Left forelimb (tissue), 1 donor: Measurements from ENCODE around the gene CHKA.

Experiments
- DNase-seq: peaks from one replicate; pipeline ENCODE4 v3.0.0-alpha.2; 2018; ENCODE audit warnings: low spot score

The CHKA gene

DNA sequence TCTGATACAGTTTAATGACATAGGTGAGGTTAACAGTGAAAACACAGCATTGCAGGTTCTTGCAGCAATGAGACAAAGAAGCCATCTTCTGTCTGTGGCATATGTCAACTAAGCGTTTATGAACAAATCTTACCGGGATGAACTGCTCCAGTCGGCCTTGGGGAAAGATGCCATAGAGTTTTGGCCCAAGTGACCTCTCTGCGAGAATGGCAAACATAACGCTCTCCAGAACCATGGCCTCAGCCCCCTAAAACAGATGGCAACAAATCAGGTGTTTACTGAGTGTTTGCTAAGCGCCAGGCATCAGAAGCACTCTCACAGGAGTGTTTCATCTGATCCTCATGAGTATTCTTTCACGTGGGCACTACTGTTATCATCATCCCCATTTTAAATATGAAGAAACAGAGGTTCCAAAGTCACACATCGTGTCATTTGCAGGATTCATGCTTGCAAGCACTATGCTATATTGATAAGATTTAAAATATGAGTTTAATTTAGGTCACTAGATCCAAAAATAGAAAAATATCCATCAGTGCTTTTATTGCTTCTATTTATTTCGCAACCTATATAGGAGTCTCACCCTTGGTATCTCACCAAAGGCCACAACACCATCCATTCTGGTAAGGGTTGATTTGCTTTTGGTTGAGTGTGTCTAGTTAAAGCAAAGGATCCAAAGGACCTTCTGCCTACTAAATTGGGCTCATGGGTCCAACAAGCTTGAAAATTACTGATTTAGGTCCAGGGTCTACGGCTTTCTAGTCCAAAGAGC lies 46.4 kb downstream of the CHKA start:
- peak; percentile 28 for DNase-seq

DNA sequence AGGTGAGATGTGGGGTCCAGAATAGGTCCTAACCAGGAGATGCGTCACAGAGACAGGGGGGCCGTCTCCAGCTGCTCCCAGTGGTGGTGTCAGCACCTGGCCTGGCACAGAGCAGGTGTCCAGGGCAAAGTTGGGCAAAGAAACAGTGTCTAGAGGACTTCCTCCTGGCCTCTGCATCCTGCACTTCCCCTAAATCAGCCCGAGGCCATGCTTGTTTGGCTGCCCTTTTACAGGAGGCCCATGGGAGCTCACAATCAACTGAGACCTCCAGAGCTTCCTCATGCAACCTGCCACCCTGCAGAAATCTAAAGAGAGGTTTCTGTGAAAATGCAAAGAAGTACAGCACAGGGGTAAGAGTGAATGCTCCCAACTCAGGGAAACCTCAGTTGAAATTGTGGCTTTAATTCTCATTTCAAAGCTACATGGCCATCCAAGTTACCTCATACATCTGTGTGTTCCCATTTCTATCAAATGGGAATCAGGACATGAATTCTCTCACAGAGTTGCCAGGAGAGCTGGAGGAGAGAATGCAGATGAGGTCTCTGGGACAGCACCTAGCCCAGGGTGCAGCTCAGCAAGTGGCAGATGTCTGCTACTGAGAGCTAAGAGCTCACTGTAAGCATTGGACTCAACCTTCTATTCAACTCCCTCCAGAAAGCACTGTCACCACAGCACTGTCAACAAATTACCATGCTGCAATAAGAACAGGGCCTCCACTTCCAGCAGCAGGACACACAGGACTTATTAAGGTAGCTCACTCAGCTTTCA lies 49.7 kb downstream of the CHKA start:
- DNase-seq = peak; percentile 42

DNA sequence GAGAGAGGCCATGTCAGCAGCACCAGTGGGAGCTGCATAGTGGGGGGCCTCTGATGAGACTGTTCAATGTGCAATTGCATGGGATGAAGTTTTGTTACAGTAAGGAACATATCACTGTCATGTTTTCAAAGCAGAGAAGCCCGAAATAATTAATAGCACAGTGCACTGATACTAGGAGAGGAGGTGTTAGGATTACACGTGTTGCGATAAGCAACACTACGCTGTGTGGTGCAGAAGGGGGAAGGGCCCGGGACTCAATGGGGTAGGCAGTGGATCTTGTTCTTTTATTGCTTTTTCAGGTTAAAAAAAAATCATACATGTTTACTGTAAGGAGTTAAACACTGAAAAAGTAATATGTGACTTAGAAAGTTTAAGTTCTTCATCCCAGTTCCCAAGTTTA lies 53.2 kb downstream of the CHKA start:
- DNase-seq = peak; percentile 3

DNA sequence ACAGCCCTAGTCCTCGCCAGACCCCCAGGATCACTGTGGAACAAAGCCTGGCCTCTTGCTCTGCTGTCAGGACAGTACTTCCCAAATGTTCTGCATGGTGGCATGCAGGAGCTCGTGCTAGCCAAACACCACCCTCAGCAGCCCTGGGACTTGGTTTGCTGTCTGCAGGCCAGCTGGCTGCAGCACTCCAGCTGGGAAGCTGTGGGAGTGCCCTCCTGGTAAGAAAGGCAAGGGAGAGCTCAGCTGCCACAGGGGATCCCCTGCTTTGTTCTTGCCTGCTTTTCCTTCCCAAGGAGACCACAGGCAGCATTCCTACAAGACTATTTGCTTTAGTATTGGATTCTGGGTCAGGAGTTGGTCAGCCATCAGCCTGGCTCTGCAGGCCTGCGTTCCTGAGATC lies 54.4 kb downstream of the CHKA start:
- peak; percentile 28 for DNase-seq

DNA sequence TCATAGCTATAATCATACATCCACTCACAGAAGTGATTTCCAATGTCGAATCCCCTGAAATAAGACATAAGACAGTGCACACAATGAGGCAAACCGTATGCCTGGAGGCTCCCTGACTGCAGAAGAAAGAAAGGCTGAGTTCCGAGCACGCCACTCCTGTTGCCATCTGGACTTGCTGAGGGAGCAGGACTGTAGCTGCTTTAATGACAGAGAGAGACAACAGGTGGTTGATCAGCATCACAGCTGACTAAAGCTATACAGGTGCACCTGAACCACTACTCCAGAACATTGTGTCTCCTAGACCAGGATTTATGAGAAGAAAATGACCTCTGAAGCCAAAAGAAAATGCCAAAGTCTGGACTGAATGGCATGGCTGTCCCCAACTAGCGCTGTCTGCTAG lies 55.3 kb downstream of the CHKA start:
- DNase-seq = no peak

DNA sequence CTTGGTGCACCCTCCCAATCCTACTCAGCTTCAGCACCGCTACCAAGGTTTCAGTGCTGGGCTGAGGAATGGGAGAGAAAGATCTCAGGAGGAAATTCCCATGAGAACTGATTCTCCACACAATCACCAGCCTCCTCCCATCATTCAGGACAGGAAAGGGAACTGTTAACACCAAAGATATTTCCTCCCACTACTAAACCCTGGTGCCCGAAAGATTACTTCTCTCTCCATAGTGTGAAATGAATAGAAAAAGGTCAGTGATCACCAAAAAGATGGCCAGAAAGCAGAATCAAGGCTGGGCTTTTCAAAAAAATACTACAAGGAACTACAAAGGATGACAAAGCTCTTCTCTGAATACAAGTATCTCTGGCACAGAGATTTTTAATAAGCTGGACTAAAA lies 56.3 kb downstream of the CHKA start:
- no peak for DNase-seq

DNA sequence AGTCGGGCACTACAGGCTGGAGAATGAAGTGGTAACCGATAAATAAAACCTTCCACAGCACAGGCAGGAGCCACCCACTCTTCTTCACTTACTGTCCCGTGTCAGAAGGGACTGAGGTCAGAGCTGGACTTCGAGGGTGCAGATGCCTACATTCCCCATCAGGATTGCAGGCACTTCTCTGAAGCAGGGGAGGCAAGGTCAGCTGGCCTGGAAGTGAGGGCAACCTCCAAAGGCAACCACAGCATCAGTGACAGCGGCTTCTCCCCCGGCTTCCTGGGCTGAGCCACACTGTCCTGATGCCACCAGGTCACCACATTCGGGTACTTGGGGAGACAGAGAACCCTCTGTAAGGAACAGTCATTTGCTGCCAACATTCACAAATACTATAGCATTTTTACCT lies 59.7 kb downstream of the CHKA start:
- no peak for DNase-seq

DNA sequence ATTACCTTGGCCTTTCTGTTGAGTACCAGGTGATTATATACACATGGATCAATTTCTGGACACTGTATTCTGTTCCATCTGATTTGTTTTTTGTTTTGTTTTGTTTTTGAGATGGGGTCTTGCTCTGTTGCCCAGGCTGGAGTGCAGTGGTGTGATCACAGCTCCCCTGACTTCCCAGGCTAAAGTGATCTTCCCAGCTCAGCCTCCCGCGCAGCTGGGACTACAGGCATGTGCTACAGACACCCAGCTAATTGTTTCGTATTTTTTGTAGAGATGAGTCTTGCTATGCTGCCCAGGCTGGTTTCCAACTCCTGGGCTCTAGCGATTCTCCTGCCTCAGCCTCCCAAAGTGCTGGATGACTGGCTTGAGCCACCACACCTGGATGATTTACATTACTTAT lies 63.4 kb downstream of the CHKA start:
- no peak for DNase-seq

DNA sequence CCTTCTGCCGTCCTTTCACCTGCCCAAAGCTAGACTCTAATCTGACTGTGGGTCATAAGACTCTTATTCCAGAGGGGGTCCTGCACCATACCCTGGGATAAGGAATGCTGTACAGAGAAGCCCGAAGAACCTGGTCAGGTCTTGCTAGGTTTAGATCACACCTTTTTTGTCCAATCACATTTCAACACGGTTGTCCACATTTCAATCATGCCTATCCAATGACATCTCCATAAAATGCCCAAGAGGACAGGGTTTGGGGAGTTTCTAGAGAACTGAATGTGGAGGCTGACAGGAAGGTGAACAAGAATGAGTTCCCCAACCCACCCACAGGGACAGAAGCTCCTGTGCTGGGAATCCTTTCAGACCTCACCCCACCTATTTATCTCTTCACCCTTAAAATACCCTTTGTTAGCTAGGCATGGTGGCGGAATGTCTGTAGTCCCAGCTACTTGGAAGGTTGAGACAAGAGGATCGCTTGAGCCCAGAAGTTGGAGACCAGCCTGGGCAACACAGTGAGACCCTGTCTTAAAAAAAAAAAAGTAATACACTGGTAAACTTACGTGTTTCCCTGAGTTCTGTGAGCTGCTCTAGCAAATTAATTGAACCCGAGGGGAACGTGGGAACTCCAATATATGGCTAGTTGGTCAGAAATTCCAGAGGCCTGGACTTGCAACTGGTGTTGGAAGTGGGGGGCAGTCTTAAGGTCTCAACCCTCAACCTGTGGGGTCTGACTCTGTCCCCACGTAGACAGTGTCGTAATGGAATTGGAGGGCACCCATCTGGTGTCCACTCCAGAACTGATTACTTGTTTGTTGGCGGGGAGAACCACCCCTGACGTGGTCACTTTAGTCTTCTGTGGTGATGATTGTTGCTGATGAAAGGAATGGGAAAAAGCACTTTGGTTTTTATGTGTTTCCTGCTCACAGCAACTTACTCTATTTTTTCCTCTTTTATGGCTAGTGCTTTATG lies 64.6 kb downstream of the CHKA start:
- no peak for DNase-seq

DNA sequence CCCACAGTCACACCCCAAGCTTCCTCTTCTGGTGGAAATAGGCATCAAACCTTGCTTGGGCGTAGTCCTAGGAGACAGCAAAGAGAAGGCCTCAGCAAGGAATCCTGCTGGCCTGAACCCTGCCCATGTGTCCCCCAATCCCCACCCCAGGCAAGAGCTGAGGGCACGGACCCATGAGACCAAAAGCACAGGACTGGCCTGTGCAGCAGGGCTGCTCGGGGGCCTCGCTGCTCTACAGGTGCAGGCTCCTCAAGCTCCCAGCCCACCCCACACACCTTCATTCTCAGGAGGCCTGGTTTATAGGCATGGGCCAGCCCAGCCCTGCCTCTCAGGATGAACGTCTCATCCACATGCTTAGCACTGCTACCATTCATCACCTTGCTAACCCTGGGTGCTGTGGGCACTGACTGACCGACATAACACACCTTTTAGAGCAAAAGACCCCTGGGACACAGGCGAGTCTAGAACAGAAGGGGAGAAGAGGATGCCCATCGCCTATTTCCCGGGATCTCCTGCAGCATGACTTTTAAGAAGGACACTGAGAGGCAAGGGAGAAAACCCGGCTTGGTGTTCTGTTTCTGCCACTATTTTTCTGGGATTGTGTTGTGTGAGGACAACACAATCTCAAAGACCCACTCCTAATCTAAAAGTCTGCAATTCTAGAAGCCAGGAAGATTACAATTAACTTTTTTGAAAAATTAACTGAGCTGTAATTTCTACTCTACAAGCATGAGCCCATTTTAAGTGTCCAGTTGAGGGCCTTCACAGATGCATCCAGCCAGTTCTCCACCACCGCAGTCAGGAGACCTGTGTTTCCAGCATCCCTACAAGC lies 67.0 kb downstream of the CHKA start:
- no peak for DNase-seq

DNA sequence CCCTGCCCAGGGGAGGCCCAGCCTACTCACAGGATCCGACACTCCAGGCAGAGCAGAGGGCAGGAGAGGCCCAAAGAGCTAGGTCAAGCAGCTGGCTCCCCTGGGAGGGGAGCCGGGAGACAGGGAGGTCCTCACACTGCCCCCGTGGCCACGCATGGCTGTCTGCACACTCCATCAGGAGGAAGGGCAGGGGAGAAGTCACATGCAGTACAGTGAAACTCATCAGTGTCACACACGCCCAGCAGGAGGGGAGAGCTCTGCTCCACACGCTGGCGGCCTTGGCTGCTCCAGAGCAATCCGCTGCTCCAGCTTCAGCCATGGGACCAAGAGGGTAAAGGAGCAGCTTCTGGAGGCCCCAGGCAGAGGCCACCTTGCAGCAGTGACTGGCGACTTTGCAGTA lies 68.1 kb downstream of the CHKA start:
- no peak for DNase-seq

DNA sequence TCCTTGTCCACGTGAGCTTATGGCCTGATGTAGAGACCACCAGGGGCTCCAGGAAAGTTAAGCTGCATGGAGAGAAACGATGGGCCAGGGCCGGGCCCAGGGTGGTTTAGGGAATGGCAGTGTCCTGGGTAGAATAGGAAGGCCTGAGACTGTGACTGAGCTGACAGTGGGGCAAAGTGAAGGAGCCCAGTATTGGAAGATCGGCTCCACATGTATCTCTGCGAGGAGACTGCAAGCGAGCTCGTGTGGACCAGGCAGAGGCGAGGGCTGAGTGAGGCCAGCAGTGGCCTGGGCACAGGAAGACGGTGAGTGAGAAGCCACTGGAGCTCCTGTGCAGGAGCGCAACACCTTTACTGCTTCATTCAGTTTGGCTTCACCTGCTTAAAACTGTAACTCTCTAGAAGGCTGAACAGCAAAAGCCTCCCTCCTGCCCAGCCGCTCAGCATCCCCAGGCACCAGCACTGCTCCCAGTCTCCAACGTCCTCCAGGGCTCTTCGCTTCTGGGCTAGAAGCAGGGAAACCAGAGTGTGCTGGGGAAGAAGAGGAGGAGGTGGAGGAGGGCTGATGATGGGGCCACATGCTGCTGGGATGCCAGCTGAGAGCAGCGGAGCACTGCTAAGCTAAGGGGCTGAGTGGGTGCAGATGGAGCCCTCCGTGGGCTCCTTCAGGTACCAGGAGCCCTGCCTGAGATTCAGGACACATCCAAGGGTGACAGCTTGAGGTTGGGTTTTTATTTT lies 68.9 kb downstream of the CHKA start:
- DNase-seq = no peak

DNA sequence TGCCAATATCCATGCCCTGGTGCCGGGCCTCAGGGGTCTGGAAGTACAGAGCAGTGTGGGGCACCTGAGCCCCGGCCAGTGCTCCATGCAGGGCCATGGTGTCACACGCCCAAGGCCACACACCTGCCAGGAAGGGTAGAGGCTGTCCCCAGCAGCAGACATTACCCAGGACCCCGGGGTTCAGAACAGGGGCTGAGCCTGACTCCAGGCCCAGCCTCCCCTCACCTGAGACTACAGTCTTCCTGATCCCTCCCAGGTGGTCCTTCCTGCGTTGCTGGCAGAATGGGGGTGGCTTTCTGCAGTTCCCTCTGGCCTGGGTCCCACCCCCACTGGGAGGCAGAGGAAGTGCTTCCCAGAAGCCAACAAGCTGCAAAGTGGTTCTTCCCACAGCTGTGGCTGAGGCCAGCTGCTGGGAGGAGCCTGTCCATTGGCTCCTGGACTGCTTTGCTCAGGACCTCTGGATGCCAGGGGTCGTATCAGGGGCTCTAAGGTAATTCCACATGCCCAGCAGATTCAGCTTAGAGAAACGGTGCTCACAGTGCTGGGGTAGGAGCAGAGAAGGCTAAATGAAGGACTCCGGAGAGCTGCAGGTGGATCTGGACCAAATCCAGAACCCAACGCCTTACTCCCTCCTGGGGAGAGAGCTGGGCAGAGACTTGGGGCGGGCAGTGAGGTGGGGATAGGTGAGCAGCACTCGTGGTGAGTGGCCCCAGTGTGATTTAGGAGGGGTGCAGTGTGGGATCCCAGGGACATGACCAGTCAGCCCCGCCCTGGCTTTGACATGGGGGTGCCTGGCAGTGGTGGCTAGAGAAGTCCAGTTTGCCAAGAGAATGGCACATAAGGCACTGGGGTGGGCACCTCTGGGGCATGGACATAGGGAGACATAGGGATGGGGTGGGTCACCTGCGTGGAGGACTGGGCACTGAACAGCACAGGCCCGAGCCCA lies 69.7 kb downstream of the CHKA start:
- DNase-seq = no peak

DNA sequence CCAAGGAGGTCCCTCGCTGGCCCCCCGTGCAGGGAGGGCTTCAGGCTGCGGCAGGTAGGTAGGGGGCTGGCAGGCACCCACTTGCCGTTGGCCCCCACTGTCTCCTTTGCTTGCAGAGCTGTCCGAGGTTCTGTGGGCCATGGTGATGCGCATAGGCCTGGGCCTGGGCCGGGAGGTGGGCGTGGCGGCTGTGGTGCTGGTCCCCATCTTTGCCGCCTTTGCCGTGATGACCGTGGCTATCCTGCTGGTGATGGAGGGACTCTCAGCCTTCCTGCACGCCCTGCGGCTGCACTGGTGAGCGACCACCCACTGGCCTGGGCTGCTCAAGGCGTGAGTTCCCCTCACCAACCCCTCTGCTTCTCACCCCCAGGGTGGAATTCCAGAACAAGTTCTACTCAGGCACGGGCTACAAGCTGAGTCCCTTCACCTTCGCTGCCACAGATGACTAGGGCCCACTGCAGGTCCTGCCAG lies 70.8 kb downstream of the CHKA start:
- no peak for DNase-seq

DNA sequence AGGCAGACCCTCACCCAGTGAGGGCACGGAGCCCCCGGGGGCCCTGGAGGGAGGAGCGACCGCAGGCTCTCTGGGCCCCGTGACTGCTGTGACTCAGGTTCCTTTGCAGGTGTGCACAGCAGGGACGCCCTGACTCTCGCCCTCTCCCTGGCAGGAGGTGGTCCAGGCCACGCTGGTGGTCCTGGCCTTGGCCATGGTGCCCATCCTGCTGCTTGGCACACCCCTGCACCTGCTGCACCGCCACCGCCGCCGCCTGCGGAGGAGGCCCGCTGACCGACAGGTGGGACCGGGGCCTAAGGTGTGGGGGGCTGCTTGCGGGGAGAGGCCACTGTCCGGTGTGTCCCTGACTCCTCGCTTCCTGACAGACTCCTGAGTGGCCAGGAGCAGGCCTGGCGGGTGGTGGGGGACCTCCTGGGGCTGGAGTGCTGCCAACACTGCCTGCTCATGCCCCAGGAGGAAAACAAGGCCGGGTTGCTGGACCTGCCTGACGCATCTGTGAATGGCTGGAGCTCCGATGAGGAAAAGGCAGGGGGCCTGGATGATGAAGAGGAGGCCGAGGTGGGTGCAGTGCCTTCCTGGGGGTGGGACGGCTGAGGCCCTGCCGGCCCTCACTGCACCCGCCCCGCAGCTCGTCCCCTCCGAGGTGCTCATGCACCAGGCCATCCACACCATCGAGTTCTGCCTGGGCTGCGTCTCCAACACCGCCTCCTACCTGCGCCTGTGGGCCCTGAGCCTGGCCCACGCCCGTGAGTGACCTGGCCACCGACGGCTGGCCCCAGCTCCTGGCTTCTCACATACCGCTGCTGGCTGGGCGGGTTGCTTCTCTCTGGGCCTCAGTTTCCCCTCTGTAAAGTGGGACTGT lies 71.4 kb downstream of the CHKA start:
- no peak for DNase-seq

DNA sequence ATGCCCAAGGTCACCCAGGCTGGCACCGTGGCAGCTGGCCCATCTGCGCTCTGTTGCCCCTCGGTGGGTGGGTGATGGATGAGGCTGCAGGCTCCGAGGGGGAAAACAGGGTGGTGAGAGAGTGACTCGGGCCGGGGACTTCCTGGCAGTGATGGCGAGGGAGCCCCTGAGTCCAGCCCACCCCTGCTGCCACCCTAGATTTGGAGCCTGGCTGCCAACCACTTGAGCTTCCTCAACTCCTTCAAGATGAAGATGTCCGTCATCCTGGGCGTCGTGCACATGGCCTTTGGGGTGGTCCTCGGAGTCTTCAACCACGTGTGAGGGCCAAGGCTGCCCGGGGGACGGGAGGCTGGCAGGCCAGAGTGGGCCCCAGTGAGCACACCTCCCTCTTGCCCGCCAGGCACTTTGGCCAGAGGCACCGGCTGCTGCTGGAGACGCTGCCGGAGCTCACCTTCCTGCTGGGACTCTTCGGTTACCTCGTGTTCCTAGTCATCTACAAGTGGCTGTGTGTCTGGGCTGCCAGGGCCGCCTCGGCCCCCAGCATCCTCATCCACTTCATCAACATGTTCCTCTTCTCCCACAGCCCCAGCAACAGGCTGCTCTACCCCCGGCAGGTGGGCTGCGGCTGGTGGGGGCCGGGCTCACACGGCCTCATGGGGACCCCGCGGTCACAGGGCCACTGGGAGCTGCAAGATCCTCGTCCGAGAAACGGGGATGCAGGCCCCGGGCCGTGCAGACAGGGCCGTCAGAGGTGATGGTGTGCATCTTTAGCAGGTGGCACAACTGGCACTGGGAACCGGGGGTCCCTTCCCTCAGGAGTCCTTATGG lies 72.3 kb downstream of the CHKA start:
- no peak for DNase-seq

DNA sequence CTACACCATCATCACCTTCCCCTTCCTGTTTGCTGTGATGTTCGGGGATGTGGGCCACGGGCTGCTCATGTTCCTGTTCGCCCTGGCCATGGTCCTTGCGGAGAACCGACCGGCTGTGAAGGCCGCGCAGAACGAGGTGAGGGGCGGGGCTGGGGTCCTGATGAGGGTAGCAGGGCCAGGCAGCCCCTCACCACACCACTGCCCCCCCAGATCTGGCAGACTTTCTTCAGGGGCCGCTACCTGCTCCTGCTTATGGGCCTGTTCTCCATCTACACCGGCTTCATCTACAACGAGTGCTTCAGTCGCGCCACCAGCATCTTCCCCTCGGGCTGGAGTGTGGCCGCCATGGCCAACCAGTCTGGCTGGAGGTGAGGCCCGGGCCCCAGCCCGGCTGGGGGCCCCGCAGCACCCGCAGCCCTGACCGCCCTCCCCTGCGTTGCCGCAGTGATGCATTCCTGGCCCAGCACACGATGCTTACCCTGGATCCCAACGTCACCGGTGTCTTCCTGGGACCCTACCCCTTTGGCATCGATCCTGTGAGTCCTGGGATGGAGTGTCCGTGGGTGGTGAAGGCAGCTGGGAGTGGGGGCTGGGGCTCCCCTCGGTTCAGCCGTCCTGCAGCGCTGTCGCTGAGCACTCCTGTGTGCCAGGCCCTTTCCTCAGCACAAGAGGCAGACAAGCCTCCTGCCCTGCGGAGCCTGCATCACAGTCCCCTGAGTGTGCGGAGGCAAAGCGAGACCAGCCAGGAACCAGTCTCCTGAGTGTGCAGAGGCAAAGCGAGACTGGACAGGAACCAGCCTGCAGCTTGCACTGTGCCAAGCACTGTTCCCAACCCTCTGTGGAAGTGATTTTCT lies 73.5 kb downstream of the CHKA start:
- no peak for DNase-seq
